B cell (primary cell): ENCODE measurements around the gene CYP4F11. TPM values are rescaled to one million over a fixed set of nuclear protein-coding genes. Genes with fewer than 3 reads are reported as not detected.

Experiments
- ATAC-seq: fragments of 200-7000 bp; cut with Tn5 transposase; one replicate; pipeline ENCODE4 v1.10.0; 2021; ENCODE audit warnings: low read depth, mild to moderate bottlenecking, moderate number of reproducible peaks, moderate library complexity
- CTCF ChIA-PET: fragments of 350-600 bp; sonication (Branson Sonifier 250); formaldehyde crosslinking; loops from one replicate; lab custom pipeline; 2021; ENCODE audit warnings: antibody characterized with exemption, inconsistent platforms; lab: Charles Lee
- POLR2A ChIA-PET: fragments of 350-600 bp; sonication (Branson Sonifier 250); formaldehyde crosslinking; loops from one replicate; lab custom pipeline; 2021; ENCODE audit warnings: antibody characterized with exemption; lab: Charles Lee
- DNase-seq: peaks from one replicate; pipeline ENCODE4 v3.0.0; 2013
- H2AFZ ChIP-seq: 2 replicates; pipeline ENCODE4 v1.6.1; 2012; ENCODE audit warnings: mild to moderate bottlenecking, low read depth, low read length; ENCODE audit not compliant: insufficient read depth, poor library complexity, severe bottlenecking
- H3K27ac ChIP-seq, 2 donors: 1 replicate in 1 of 2; 2 replicates in 1 of 2; pipeline ENCODE4 v1.5.1; 2012 to 2013; ENCODE audit warnings: low read length in 2 of 2, mild to moderate bottlenecking in 2 of 2, moderate library complexity in 1 of 2
- H3K27me3 ChIP-seq, 4 experiments: fragments of 200-600 bp in 1 of 4; sonication (generic) in 1 of 4; replicated peaks in 1 of 4; 1 replicate in 2 of 4; 2 replicates in 2 of 4; pipeline versions ENCODE4 v1.6.1 to v1.7.0; 2013 to 2016; ENCODE audit warnings: low read length in 3 of 4, mild to moderate bottlenecking in 2 of 4, mixed read lengths in 1 of 4, moderate library complexity in 1 of 4; ENCODE audit not compliant: insufficient read depth in 4 of 4, control insufficient read depth in 3 of 4; ENCODE audit errors: control extremely low read depth in 1 of 4
- H3K36me3 ChIP-seq, 2 experiments: replicated peaks in 1 of 2; 1 replicate in 1 of 2; 2 replicates in 1 of 2; pipeline versions ENCODE4 v1.6.1 to v1.7.1; 2013; ENCODE audit warnings: low read length in 1 of 2; ENCODE audit not compliant: insufficient read depth in 2 of 2, control insufficient read depth in 1 of 2; ENCODE audit errors: control extremely low read depth in 1 of 2, extremely low read depth in 1 of 2
- H3K4me1 ChIP-seq, 2 donors: fragments of 200-600 bp in 1 of 2; sonication (generic) in 1 of 2; 1 replicate in 1 of 2; 2 replicates in 1 of 2; pipeline versions ENCODE4 v1.5.1 to v1.6.1; 2013 to 2017; ENCODE audit warnings: low read length in 2 of 2; ENCODE audit not compliant: control insufficient read depth in 2 of 2, insufficient read depth in 2 of 2
- H3K4me2 ChIP-seq: replicated peaks from 2 replicates; pipeline ENCODE3; 2012; ENCODE audit warnings: mild to moderate bottlenecking, low read depth, low read length; ENCODE audit not compliant: poor library complexity, severe bottlenecking
- H3K4me3 ChIP-seq, 5 experiments: fragments of 200-600 bp in 1 of 5; sonication (generic) in 1 of 5; 1 replicate in 3 of 5; 2 replicates in 2 of 5; pipeline versions ENCODE4 v1.5.1 to v1.7.0; 2011 to 2016; ENCODE audit warnings: low read length in 4 of 5, mild to moderate bottlenecking in 4 of 5, low read depth in 2 of 5, control low read depth in 1 of 5, moderate library complexity in 1 of 5; ENCODE audit not compliant: insufficient read depth in 1 of 5; ENCODE audit errors: control extremely low read depth in 1 of 5, extremely low read depth in 1 of 5
- H3K79me2 ChIP-seq: fragments of 200-600 bp; sonication (generic); one replicate; pipeline ENCODE4 v1.6.0; 2016; ENCODE audit warnings: low read length; ENCODE audit not compliant: control insufficient read depth, insufficient read depth
- H3K9ac ChIP-seq: fragments of 200-600 bp; sonication (generic); 2 replicates; pipeline ENCODE4 v1.6.1; 2017; ENCODE audit warnings: mild to moderate bottlenecking, low read length, moderate library complexity
- H3K9me3 ChIP-seq, 3 donors: one replicate each; pipeline versions ENCODE4 v1.6.1 to v1.7.1; 2013; ENCODE audit warnings: low read length in 2 of 3; ENCODE audit not compliant: control insufficient read depth in 2 of 3, insufficient read depth in 1 of 3; ENCODE audit errors: control extremely low read depth in 1 of 3
- H4K20me1 ChIP-seq: 2 replicates; pipeline ENCODE4 v1.6.0; 2012; ENCODE audit warnings: mild to moderate bottlenecking, low read length; ENCODE audit not compliant: insufficient read depth, control insufficient read depth, poor library complexity, severe bottlenecking
- H3K27ac Mint-ChIP-seq: one replicate; pipeline ENCODE4 v1.8.0; 2021; ENCODE audit warnings: mixed read lengths
- H3K27me3 Mint-ChIP-seq: one replicate; pipeline ENCODE4 v1.8.0; 2021; ENCODE audit warnings: mixed read lengths
- H3K4me1 Mint-ChIP-seq: one replicate; pipeline ENCODE4 v1.8.0; 2021; ENCODE audit warnings: mixed read lengths
- H3K4me3 Mint-ChIP-seq: one replicate; pipeline ENCODE4 v1.8.0; 2021; ENCODE audit warnings: mixed read lengths
- H3K9me3 Mint-ChIP-seq: one replicate; pipeline ENCODE4 v1.8.0; 2022; ENCODE audit warnings: mixed read lengths; ENCODE audit not compliant: insufficient read depth
- CTCF ChIP-seq: fragments of 200-600 bp; IDR thresholded peaks from one replicate; pipeline ENCODE4 v1.8.0; 2022; ENCODE audit warnings: antibody characterized with exemption, mild to moderate bottlenecking
- EZH2 ChIP-seq: IDR thresholded peaks from 2 replicates; pipeline ENCODE4 v1.6.1; 2012; ENCODE audit warnings: borderline replicate concordance, low read depth, mild to moderate bottlenecking, moderate library complexity, low read length; ENCODE audit not compliant: insufficient read depth, poor library complexity, severe bottlenecking
- WGBS: methylation state at CpG from one replicate; pipeline ENCODE4 v1.1.5; 2013; ENCODE audit warnings: missing lambda C conversion rate; ENCODE audit not compliant: insufficient coverage; 5-methylcytosine and 5-hydroxymethylcytosine counted together
- intact Hi-C: fragments of 100-400 bp; cut with micrococcal nuclease; formaldehyde crosslinking; loops from one replicate; pipeline ENCODE4 v1.10.0; 2022
- polyA plus RNA-seq: library from polyadenylated mRNA; depleted of rRNA; stranded (reverse); fragments of >200 nt; gene quantifications from 2 replicates; pipeline ENCODE4 v1.2.3, GENCODE V29; 2012
- total RNA-seq, 2 donors: library from RNA; stranded (reverse); fragments of 120-200 nt in 1 of 2; gene quantifications; 1 replicate in 1 of 2; 2 replicates in 1 of 2; pipeline versions ENCODE4 v1.2.3 to v1.2.4, GENCODE V29; 2013 to 2022

CYP4F11 gene
- total and polyA plus RNA-seq, 2 donors (not counting 1 experiment from before 2014, with no cell fraction given), result not detected

- ATAC-seq (no peak), DNase-seq (no peak)
- ChIA-PET CTCF (no interaction called here), POLR2A (no interaction called here)
- H4K20me1 ChIP-seq, result no peaks in the 10 kb centered on the region
- H3K4me1 ChIP-seq, result no peaks in the 10 kb centered on the region
- intact Hi-C loops, result no loop called here
- H3K79me2 ChIP-seq, result no peaks in the 10 kb centered on the region
- H2AFZ ChIP-seq, result no peak overlapping the region
- Mint-ChIP-seq H3K4me1 (no peaks in the 10 kb centered on the region), H3K9me3 (peaks cover 8% of the 10 kb centered on the region), H3K27ac (no peak overlapping the region), H3K27me3 (peaks cover 31% of the 10 kb centered on the region), H3K4me3 (no peak overlapping the region)
- peaks cover 3 to 19% (median 16%) of the 10 kb centered on the region in 3 donors for H3K9me3 ChIP-seq
- H3K4me2 ChIP-seq, result no peak overlapping the region
- no peak overlapping the region for H3K9ac ChIP-seq
- 73% methylated on average over 3 of the region's 4 CpGs for WGBS
- no peak for TF ChIP-seq CTCF
- TF ChIP-seq EZH2, result no peak
- no peaks in the 10 kb centered on the region for H3K36me3 ChIP-seq
- H3K4me3 ChIP-seq, result no peak overlapping the region
- H3K27ac ChIP-seq, result no peak overlapping the region
- peaks cover 0 to 24% (median 6%) of the 10 kb centered on the region in 4 experiments for H3K27me3 ChIP-seq
These were observed 45.0 kb upstream of the CYP4F11 start for GRCh38 chr19:15979293-15979692.

GRCh38 chr19:15977690-15978089 lies 43.4 kb upstream of the CYP4F11 start:
- Mint-ChIP-seq H3K27me3 (peaks cover 39% of the 10 kb centered on the region), H3K4me3 (no peak overlapping the region), H3K9me3 (peaks cover 4% of the 10 kb centered on the region), H3K27ac (no peak overlapping the region), H3K4me1 (no peaks in the 10 kb centered on the region)
- H3K9ac ChIP-seq, result no peak overlapping the region
- H3K36me3 ChIP-seq, result no peaks in the 10 kb centered on the region
- no peak for ATAC-seq
- H3K27ac ChIP-seq, result no peak overlapping the region
- DNase-seq, result no peak
- H3K4me2 ChIP-seq, result no peak overlapping the region
- intact Hi-C loops, result no loop called here
- H4K20me1 ChIP-seq, result no peaks in the 10 kb centered on the region
- H2AFZ ChIP-seq, result no peak overlapping the region
- H3K9me3 ChIP-seq, result peaks cover under 1 to 19% (median 11%) of the 10 kb centered on the region in 3 donors
- CTCF ChIA-PET, result interaction anchor here (0.6 kb wide), 1 partner anchor 851 kb away, joined by 3 read pairs; no protein-coding TSS in a partner anchor
- POLR2A ChIA-PET, result no interaction called here
- H3K27me3 ChIP-seq, result peaks cover 0 to 24% (median 4%) of the 10 kb centered on the region in 4 experiments
- H3K4me3 ChIP-seq, result no peak overlapping the region
- H3K4me1 ChIP-seq, result no peaks in the 10 kb centered on the region
- no peaks in the 10 kb centered on the region for H3K79me2 ChIP-seq
- no peak for TF ChIP-seq CTCF
- no peak for TF ChIP-seq EZH2
- 73% methylated on average over 6 of the region's 7 CpGs for WGBS
